Type B pancreatic cell (in vitro differentiated cells): ENCODE results near the gene ADGRL3. TPM values are rescaled to one million over a fixed set of nuclear protein-coding genes. Genes with fewer than 3 reads are reported as not detected.
A peak's percentile ranks its signal among the peaks of the same experiment; 100 is the strongest.
"Not testable (repeated sequence)": the region's sequence is repeated elsewhere in the genome, so short reads cannot be mapped to it uniquely, and the experiment has no call there.

ENCODE experiments used
- DNase-seq: peaks from one replicate; pipeline ENCODE4 v3.0.0; 2021; ENCODE audit warnings: mixed read lengths; ENCODE audit not compliant: unreplicated experiment; ENCODE audit errors: extremely low spot score
- H3K27ac Mint-ChIP-seq: 2 replicates; pipeline ENCODE4 v1.8.0; 2021; ENCODE audit warnings: mild to moderate bottlenecking, mixed read lengths
- H3K27me3 Mint-ChIP-seq: 2 replicates; pipeline ENCODE4 v1.8.0; 2021; ENCODE audit warnings: mixed read lengths
- H3K36me3 Mint-ChIP-seq: 2 replicates; pipeline ENCODE4 v1.8.0; 2021; ENCODE audit warnings: mixed read lengths
- H3K4me1 Mint-ChIP-seq: one replicate; pipeline ENCODE4 v1.8.0; 2021; ENCODE audit warnings: mixed read lengths; ENCODE audit not compliant: unreplicated experiment
- H3K4me3 Mint-ChIP-seq: 2 replicates; pipeline ENCODE4 v1.8.0; 2021; ENCODE audit warnings: mild to moderate bottlenecking, mixed read lengths
- H3K9me3 Mint-ChIP-seq: 2 replicates; pipeline ENCODE4 v1.8.0; 2021; ENCODE audit warnings: mixed read lengths
- total RNA-seq: library from RNA; stranded (reverse); gene quantifications from 2 replicates; pipeline ENCODE4 v1.2.1, GENCODE V29; 2021; ENCODE audit warnings: low replicate concordance
- TF ChIP-seq, protein P1 (sequence below): fragments of 200-600 bp; sonication (generic); conservative IDR thresholded peaks from 2 replicates; pipeline ENCODE4 v1.5.0; 2021; ENCODE audit warnings: antibody characterized with exemption, mild to moderate bottlenecking

ADGRL3 gene
- total RNA-seq, 1 donor from 2014 or later, result 53.5 TPM

DNA sequence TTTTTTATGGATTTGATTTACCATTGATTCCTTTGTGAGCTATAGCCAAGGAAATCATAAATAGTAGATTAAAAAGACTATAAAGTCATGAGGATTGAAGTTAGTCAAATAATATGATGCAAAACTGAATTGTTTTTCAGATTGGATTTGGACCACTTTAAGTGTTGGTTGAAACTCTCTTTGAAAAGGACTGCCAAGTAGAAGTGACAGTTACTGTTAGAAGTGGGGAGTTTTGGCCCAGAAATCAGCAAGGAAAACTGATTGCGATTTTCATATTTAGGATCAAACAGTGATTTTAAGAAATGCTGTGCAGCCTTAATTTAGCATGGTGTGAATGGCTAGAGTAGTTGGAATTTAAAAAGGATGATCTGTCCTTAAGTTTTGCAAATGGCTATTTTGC, 4.9 kb downstream of the ADGRL3 start:
- Mint-ChIP-seq H3K27me3 (peaks cover 41% of the 10 kb centered on the region), H3K27ac (no peak overlapping the region), H3K9me3 (no peaks in the 10 kb centered on the region), H3K4me3 (peak overlapping the region; percentile 23), H3K36me3 (peaks cover 9% of the 10 kb centered on the region), H3K4me1 (peaks cover 21% of the 10 kb centered on the region)
- TF ChIP-seq, protein P1, sequence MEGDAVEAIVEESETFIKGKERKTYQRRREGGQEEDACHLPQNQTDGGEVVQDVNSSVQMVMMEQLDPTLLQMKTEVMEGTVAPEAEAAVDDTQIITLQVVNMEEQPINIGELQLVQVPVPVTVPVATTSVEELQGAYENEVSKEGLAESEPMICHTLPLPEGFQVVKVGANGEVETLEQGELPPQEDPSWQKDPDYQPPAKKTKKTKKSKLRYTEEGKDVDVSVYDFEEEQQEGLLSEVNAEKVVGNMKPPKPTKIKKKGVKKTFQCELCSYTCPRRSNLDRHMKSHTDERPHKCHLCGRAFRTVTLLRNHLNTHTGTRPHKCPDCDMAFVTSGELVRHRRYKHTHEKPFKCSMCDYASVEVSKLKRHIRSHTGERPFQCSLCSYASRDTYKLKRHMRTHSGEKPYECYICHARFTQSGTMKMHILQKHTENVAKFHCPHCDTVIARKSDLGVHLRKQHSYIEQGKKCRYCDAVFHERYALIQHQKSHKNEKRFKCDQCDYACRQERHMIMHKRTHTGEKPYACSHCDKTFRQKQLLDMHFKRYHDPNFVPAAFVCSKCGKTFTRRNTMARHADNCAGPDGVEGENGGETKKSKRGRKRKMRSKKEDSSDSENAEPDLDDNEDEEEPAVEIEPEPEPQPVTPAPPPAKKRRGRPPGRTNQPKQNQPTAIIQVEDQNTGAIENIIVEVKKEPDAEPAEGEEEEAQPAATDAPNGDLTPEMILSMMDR, result no peak
- DNase-seq, result no peak

DNA sequence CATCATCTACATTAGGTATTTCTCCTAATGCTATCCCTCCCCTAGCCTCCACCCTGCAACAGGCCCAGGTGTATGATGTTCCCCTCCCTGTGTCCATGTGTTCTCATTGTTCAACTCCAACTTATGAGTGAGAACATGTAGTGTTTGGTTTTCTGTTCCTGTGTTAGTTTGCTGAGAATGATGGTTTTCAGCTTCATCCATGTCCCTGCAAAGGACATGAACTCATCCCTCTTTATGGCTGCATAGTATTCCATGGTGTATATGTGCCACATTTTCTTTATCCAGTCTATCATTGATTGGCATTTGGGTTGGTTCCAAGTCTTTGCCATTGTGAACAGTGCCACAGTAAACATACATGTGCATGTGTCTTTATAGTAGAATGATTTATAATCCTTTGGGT, 7.0 kb downstream of the ADGRL3 start:
- not testable (repeated sequence) for DNase-seq, H3K4me3 Mint-ChIP-seq, H3K9me3 Mint-ChIP-seq, H3K36me3 Mint-ChIP-seq, H3K27ac Mint-ChIP-seq
- Mint-ChIP-seq H3K27me3 (peaks cover 26% of the 10 kb centered on the region), H3K4me1 (peaks cover 33% of the 10 kb centered on the region)

DNA sequence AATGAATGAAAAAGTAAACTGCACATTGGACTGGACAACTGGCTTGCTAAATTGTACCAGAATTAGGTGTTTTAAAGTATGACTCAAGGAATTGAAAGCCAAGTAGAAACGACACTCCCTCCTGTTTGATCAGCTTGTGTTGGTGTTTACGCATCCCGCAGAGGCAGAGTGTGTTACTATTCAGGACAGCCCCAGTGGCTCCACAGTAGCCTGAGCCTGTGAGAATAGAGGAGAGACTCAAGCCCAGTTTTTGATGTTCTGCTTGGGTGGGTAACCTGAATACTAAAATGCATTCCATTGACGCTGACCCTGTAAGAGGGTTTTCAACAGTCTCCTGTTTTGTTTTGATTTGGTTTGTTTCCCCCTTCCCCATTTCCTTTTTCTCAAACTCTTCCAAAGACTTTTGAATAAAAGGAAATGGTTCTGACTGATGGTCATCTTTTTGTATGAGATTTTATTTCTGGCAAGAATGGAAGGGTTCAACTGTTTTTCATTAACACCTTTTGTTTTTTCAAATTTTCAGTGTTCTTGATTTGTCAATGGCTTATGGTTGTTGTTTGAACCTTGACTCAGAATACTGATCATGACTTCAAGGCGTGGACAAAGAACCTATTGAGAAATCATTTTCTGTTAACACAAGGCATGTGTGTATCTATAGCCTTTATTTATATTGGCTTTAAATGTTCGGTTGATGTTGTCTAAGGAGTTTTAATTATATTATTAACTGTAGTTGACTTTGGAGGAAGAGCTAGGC, 10.2 kb downstream of the ADGRL3 start:
- Mint-ChIP-seq H3K27me3 (peaks cover 2% of the 10 kb centered on the region), H3K4me1 (peaks cover 24% of the 10 kb centered on the region), H3K27ac (no peak overlapping the region), H3K36me3 (peaks cover 9% of the 10 kb centered on the region), H3K4me3 (no peak overlapping the region), H3K9me3 (no peaks in the 10 kb centered on the region)
- DNase-seq, result no peak
- TF ChIP-seq, protein P1, result no peak

DNA sequence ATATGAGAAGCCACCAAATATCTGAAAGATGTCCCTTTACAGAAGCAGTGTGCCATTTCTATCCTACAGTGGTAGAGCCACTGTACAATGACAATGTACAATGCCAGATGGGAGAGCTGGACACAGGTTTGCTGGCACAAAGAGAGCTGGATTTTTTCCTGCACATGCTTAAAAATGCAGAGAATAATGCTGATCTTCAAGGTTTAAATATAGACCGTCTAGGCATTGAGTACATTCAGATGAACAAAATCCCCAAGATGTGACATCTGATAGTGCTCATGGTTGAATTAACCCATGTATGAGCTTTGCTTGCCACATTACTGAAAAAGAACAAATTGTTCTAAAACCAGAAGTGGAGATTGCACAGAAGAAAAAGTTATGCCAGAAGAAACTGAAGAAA, 11.7 kb downstream of the ADGRL3 start:
- no peaks in the 10 kb centered on the region for H3K9me3 Mint-ChIP-seq
- no peaks in the 10 kb centered on the region for H3K27me3 Mint-ChIP-seq
- no peak for DNase-seq
- H3K27ac Mint-ChIP-seq, result no peak overlapping the region
- H3K36me3 Mint-ChIP-seq, result peaks cover 6% of the 10 kb centered on the region
- TF ChIP-seq, protein P1, result no peak
- no peak overlapping the region for H3K4me3 Mint-ChIP-seq
- H3K4me1 Mint-ChIP-seq, result peaks cover 21% of the 10 kb centered on the region

DNA sequence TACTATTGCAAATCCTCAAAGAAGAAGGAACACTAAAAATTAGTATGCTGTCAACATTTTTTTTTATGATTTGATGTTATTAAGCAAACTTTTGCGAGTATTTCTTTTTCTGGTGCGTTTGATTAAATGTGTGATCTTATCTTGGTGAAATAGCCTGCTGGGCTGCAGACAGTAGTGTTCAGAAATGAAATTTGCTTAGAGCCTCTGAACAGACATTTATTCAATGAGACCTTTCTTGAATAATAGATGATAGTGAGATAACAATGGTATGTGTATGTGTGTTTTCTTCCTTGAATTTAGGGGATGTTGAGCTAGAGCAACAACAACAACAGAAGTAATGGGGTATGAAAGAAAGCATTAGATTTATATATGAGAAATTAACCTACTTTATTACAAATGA, 12.7 kb downstream of the ADGRL3 start:
- Mint-ChIP-seq H3K27ac (no peak overlapping the region), H3K4me3 (no peak overlapping the region), H3K36me3 (peaks cover 3% of the 10 kb centered on the region), H3K27me3 (peaks cover 2% of the 10 kb centered on the region), H3K4me1 (peaks cover 24% of the 10 kb centered on the region), H3K9me3 (no peaks in the 10 kb centered on the region)
- TF ChIP-seq, protein P1, result no peak
- no peak for DNase-seq

DNA sequence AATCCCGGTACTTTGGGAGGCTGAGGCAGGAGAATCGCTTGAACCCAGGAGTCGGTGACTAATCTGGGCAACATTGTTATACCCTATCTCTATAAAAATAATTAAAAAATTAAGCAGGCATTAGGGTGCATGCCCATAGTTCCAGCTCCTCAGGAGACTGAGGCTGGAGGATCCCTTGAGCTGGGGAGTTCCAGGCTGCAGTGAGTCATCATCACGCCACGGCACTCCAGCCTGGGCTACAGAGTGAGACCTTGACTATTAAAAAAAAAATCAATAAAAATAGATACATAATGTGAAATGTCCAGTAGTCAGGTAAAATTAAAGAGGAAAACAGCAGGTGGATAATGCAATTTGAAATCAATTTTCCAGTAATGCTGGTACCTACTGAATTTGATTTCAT, 14.6 kb downstream of the ADGRL3 start:
- H3K4me3 Mint-ChIP-seq, result no peak overlapping the region
- peaks cover 12% of the 10 kb centered on the region for H3K36me3 Mint-ChIP-seq

More for the DNA sequence above, 14.6 kb downstream of the ADGRL3 start:
- TF ChIP-seq, protein P1, result no peak
- no peaks in the 10 kb centered on the region for H3K9me3 Mint-ChIP-seq
- peaks cover 24% of the 10 kb centered on the region for H3K4me1 Mint-ChIP-seq
- no peak for DNase-seq
- peaks cover 2% of the 10 kb centered on the region for H3K27me3 Mint-ChIP-seq
- no peak overlapping the region for H3K27ac Mint-ChIP-seq
